Endodermal cell (in vitro differentiated cells): ENCODE data around the gene APIP. TPM values are rescaled to one million over a fixed set of nuclear protein-coding genes. Genes with fewer than 3 reads are reported as not detected.

Experiments
- DNase-seq: peaks from one replicate; pipeline ENCODE4 v3.0.0-alpha.2; 2017
- H3K27ac ChIP-seq: 2 replicates; pipeline ENCODE4 v1.5.1; 2013; ENCODE audit warnings: mild to moderate bottlenecking, low read depth, low read length, moderate library complexity
- H3K27me3 ChIP-seq: 2 replicates; pipeline ENCODE4 v1.6.1; 2013; ENCODE audit warnings: mild to moderate bottlenecking, low read length, moderate library complexity; ENCODE audit not compliant: insufficient read depth, control insufficient read depth, poor library complexity, severe bottlenecking
- H3K36me3 ChIP-seq: 2 replicates; pipeline ENCODE4 v1.7.0; 2013; ENCODE audit warnings: mild to moderate bottlenecking, low read length, moderate library complexity; ENCODE audit not compliant: control insufficient read depth, insufficient read depth
- H3K4me1 ChIP-seq: one replicate; pipeline ENCODE4 v1.7.0; 2013; ENCODE audit warnings: low read length; ENCODE audit not compliant: control insufficient read depth, insufficient read depth
- H3K4me3 ChIP-seq: 2 replicates; pipeline ENCODE4 v1.5.1; 2013; ENCODE audit warnings: mild to moderate bottlenecking, low read length, moderate library complexity
- H3K9ac ChIP-seq: 2 replicates; pipeline ENCODE4 v1.6.1; 2013; ENCODE audit warnings: mild to moderate bottlenecking, low read length, moderate library complexity; ENCODE audit not compliant: poor library complexity, severe bottlenecking; ENCODE audit errors: extremely low read depth
- H3K9me3 ChIP-seq: 2 replicates; pipeline ENCODE4 v1.6.1; 2013; ENCODE audit warnings: mild to moderate bottlenecking, low read length, moderate library complexity; ENCODE audit not compliant: control insufficient read depth
- H3K27ac Mint-ChIP-seq: 2 replicates; pipeline ENCODE4 v1.8.0; 2020; ENCODE audit warnings: mixed read lengths
- H3K27me3 Mint-ChIP-seq: 2 replicates; pipeline ENCODE4 v1.8.0; 2021; ENCODE audit warnings: mild to moderate bottlenecking, mixed read lengths; ENCODE audit not compliant: insufficient read depth
- H3K36me3 Mint-ChIP-seq: 2 replicates; pipeline ENCODE4 v1.8.0; 2020; ENCODE audit warnings: low read depth, mixed read lengths
- H3K4me1 Mint-ChIP-seq: 2 replicates; pipeline ENCODE4 v1.8.0; 2020; ENCODE audit warnings: mixed read lengths
- H3K4me3 Mint-ChIP-seq: 2 replicates; pipeline ENCODE4 v1.8.0; 2020; ENCODE audit warnings: mild to moderate bottlenecking, moderate library complexity, mixed read lengths
- H3K9me3 Mint-ChIP-seq: 2 replicates; pipeline ENCODE4 v1.8.0; 2020; ENCODE audit warnings: mild to moderate bottlenecking, mixed read lengths
- CTCF ChIP-seq: fragments of 200-600 bp; sonication (generic); conservative IDR thresholded peaks from 2 replicates; pipeline ENCODE4 v1.5.0; 2021; ENCODE audit warnings: antibody characterized with exemption, mild to moderate bottlenecking
- WGBS, 2 experiments: methylation state at CpG; one replicate each; pipeline versions ENCODE4 v1.1.5 to v1.1.7; 2013; ENCODE audit warnings: missing lambda C conversion rate in 2 of 2, mixed read lengths in 1 of 2; ENCODE audit not compliant: insufficient coverage in 1 of 2, insufficient read length in 1 of 2; 5-methylcytosine and 5-hydroxymethylcytosine counted together
- total RNA-seq, 2 donors: library from RNA; stranded (reverse); fragmentation: NEBNext Ultra II Directional in 1 of 2; extraction: Animal tissue kit (Norgen Biotek cat#: 25700) in 1 of 2; gene quantifications; 2 replicates in 1 of 2; 3 replicates in 1 of 2; pipeline ENCODE4 v1.2.1, GENCODE V29; 2021

APIP gene
- total RNA-seq, 2 donors from 2014 or later = 31.8 to 46.2 TPM

GRCh38 chr11:34860518-34860917, 55.7 kb downstream of the APIP start:
- TF ChIP-seq CTCF = no peak

DNA sequence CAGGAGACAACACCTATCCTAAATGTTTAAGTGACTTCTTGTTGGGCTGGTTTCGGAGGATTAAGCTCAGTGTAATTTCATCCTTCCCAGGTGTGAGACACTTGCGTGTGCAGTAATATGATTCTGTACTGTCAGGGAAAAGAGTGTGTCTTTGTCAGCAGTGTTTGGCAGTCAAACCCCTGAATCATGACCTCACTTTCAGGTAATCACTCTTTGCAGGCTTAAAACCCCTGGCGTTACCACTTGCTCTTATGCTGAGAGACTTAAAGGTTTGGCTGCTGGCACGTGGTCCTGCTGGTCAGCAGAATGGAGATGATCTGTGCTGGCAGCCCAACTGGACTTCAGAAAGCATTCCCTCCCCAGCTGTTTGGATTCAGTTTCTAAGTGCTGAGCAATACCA, 56.1 kb downstream of the APIP start:
- no peak overlapping the region for H3K27ac Mint-ChIP-seq
- DNase-seq = peak; percentile 8
- H3K27me3 Mint-ChIP-seq = no peaks in the 10 kb centered on the region
- 89 to 94% methylated on average over 3 to 4 of the region's 4 CpGs for whole genome bisulfite sequencing, 2 experiments
- H3K4me3 Mint-ChIP-seq = no peak overlapping the region
- no peaks in the 10 kb centered on the region for H3K9me3 ChIP-seq
- H3K27ac ChIP-seq = no peak overlapping the region
- peaks cover 12% of the 10 kb centered on the region for H3K4me1 Mint-ChIP-seq
- peaks cover under 1% of the 10 kb centered on the region for H3K36me3 Mint-ChIP-seq
- no peaks in the 10 kb centered on the region for H3K27me3 ChIP-seq
- TF ChIP-seq CTCF = no peak
- H3K9ac ChIP-seq = no peak overlapping the region
- peaks cover 4% of the 10 kb centered on the region for H3K4me1 ChIP-seq
- no peaks in the 10 kb centered on the region for H3K36me3 ChIP-seq
- H3K9me3 Mint-ChIP-seq = no peaks in the 10 kb centered on the region
- no peak overlapping the region for H3K4me3 ChIP-seq

More at GRCh38 chr11:34860518-34860917, 55.7 kb downstream of the APIP start:
- H3K4me1 Mint-ChIP-seq = peaks cover 7% of the 10 kb centered on the region
- H3K36me3 Mint-ChIP-seq = no peaks in the 10 kb centered on the region
- Histone ChIP-seq H3K9ac (no peak overlapping the region), H3K36me3 (no peaks in the 10 kb centered on the region), H3K27ac (no peak overlapping the region), H3K4me1 (no peaks in the 10 kb centered on the region), H3K4me3 (no peak overlapping the region), H3K9me3 (no peaks in the 10 kb centered on the region), H3K27me3 (no peaks in the 10 kb centered on the region)
- 94 to 95% methylated on average over 4 of the region's 4 CpGs for WGBS, 2 experiments
- no peak overlapping the region for H3K27ac Mint-ChIP-seq
- H3K9me3 Mint-ChIP-seq = no peaks in the 10 kb centered on the region
- no peaks in the 10 kb centered on the region for H3K27me3 Mint-ChIP-seq
- no peak overlapping the region for H3K4me3 Mint-ChIP-seq
- no peak for DNase-seq

DNA sequence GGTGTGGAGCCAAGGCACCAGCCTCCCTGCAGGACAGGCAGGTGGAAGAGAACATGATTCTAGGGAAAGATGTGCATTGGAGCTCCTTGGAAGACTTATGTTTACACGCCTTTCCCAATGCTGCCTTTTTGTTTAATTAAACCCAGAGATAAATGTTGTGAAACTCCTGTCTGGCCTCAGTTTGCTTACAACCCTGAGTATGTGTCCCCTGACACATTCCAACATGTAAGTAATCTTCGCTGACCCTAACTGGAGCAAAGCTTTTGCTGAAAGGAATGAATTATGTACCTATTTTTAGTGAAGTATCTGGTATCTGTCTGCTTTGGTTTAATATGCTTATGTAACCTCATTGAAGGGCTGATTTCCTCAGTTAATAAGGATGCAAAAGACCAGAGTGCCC, 56.7 kb downstream of the APIP start:
- Histone ChIP-seq H3K9ac (no peak overlapping the region), H3K36me3 (no peaks in the 10 kb centered on the region), H3K4me1 (peaks cover 9% of the 10 kb centered on the region), H3K4me3 (no peak overlapping the region), H3K27ac (no peak overlapping the region), H3K27me3 (no peaks in the 10 kb centered on the region), H3K9me3 (no peaks in the 10 kb centered on the region)
- no peak for TF ChIP-seq CTCF
- Mint-ChIP-seq H3K9me3 (no peaks in the 10 kb centered on the region), H3K4me1 (peaks cover 18% of the 10 kb centered on the region), H3K4me3 (no peak overlapping the region), H3K27me3 (no peaks in the 10 kb centered on the region), H3K36me3 (peaks cover 5% of the 10 kb centered on the region), H3K27ac (no peak overlapping the region)
- WGBS, 2 experiments = 90 to 100% methylated on average over 1 to 2 of the region's 2 CpGs
- peak; percentile 20 for DNase-seq
